Purkinje cell (primary cell): ENCODE results near the gene CRY2. TPM values are rescaled to one million over a fixed set of nuclear protein-coding genes. Genes with fewer than 3 reads are reported as not detected.

Experiments used
- polyA plus RNA-seq: library from polyadenylated mRNA; unstranded; fragments of >200 nt; fragmentation: Nextera tagmentation; gene quantifications from 2 replicates; pipeline ENCODE4 v1.2.1, GENCODE V29; 2014

The CRY2 gene
- 9.3 and 13.3 TPM in 2 replicates for polyA plus RNA-seq

DNA sequence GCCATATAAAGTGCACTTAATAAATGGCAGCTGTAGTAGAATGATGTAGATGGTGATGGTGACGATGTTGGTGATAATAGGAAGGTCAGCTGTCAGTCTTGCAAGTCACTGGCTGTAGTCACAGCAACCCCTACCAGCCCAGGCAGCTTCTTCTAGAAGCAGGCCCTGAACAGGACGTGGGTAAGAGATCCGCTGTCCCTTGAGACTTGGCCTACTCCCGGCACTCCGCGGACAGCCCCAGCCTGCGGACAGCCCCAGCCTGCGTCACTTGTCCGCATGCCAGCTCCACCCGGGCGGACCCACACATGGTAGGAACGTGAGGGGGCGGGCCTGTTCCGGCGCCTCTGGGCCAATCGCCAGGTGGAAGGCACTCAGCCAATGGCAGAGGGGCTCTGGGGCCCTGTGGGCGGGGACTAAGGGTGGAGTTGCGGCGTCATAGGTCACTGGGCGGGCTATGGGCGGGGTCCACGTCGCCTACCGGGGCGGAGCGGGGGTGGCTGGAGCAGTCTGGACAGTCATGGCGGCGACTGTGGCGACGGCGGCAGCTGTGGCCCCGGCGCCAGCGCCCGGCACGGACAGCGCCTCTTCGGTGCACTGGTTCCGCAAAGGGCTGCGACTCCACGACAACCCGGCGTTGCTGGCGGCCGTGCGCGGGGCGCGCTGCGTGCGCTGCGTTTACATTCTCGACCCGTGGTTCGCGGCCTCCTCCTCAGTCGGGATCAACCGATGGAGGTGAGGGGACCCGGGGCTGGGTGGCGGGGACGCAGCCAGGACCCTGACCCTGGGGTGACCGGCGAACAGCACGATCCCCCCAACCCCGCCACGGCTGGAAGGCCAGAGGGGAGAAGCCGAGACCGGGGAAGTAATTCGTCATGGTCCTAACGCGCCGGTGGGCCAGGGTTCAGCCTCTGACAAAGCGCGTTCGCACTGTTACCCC is at the start of gene CRY2:
Gene CRY2 (plus strand): TSS at position 502 of the 937 bp plus-strand sequence. CDS start 16 bp downstream, at position 518.

DNA sequence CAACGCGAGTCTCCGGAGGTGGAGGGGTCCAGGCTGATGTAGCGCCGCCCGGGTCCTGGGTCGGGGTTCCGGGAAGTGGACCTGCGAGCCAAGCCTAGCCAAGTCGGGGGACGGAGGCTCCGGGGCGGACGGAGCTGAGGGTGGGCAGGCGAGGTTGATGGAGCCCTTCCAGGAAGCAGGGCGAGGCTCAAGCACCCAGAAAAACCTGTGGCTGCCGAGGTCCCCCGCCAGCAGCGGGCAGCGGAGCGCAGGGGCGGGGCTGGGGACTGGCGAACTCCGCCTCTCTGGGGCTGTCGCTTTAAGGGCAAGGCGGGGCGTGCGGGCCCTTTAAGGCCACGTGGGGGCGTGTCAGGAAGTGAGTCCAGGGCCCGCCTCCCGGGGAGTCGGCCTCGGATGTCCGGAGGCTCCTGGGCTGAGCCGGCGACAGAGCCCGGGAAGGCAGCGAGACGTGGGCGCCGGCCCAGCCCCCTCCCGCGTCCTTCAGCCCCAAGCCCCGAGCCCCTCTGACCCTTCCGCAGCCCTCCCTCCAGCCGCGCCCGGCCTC is 42.4 kb upstream of the CRY2 start, which contains the start of gene SLC35C1:
Gene SLC35C1 (plus strand): TSS at position 389 of the 544 bp plus-strand sequence. CDS start 653 bp downstream, outside the sequence.

DNA sequence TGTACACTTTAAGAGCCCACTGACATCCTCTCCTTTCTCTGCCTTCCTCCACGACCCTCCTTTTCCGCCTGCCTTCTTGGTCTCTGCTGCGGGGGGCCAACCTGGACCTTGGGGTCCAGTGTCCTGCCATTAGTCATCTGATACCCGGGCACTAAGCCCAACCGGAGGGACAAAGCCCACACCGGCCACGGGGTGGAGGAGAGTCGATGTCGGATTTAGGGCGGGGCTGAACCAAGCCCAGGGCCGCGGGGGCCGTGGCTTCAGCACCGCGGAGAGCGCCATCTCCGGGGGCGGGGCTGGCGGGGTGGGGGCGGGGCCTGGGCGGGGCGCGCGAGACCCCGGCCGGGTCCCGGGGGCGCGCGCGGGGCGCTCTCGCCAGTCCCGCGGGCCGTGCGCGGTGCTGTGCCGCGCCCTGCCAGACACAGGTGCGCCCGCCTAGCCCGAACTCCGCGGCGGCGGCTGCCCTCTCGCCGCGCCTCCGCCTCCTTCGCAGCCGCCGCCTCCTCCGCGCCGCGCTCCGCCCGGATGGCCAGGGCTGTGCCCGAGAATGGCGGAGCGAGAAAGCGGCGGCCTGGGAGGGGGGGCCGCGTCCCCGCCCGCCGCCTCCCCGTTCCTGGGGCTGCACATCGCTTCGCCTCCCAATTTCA is 38.1 kb downstream of the CRY2 start, which contains the start of gene MAPK8IP1:
Gene MAPK8IP1 (plus strand): TSS at position 378 of the 647 bp plus-strand sequence. CDS start 170 bp downstream, at position 548.

DNA sequence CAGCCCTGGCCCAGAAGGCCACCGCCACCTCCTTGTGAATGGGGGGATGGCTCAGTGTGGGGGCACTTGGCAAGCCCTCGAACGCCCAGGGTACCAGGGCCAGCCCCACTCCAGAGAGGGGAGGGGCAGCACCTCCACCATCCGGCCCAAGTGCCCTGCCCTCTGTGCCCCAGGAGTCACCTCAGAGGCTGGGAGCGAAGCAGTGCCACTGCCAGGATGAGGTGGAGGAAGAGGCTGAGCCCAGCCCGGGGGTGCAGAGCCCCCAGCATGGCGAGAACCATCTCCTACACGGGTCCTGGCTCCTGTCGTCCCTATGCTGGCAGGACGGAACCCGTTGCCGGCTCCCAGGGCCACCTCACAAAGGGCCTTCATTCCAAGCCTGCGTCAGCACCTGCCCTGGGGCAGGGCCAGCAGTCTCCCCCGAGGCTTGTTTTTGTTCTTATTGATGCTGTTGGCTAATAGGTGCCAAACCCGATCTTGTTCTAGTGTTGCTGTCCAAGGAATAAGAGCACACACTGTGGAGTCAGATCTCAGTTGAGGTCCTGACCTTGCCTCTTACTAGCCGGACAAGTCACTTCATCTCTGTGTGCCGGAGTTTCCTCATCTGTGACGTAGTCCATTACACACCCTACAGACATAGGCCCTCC is 59.8 kb downstream of the CRY2 start, which contains the start of gene FREY1:
Gene FREY1 (minus strand): TSS at position 307 of the 647 bp plus-strand sequence. CDS start 26 bp downstream, at position 281.

DNA sequence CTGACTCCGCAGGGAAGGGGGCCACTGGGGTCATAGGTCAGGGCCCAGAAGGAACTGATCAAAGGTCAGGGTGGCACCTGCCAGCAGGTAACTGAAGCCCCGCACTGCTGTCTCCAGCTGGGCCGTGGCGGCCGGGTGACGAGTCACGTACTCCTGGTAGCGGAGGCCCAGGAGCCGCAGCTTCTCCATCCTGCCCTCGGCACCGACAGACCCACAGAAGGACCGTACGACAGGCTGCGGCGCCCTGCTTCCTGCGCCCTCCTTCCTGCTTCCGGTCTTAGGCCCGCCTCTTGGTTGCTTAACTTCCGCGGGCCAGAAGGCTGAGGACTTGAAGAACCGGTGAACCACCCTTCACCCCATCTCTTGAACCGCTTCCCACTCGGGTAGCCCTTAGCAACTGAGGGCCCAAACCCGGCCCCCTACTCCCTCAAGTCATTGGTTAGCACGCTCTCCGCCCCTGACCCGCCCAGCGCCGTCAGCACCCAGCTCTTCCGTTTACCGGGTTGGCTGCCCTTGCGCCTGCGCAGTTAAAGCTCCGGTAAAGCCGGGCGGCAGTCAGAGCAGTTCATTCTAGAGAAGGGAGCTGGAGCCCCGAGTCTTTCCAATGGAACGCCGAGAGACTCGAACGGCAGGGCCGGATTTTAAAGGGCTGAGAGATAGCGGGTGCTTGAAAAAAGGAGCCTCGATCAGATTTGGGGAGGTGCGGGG is 70.5 kb downstream of the CRY2 start, which contains the start of gene PEX16:
Gene PEX16 (minus strand): TSS at position 255 of the 708 bp plus-strand sequence. CDS start 66 bp downstream, at position 189.

DNA sequence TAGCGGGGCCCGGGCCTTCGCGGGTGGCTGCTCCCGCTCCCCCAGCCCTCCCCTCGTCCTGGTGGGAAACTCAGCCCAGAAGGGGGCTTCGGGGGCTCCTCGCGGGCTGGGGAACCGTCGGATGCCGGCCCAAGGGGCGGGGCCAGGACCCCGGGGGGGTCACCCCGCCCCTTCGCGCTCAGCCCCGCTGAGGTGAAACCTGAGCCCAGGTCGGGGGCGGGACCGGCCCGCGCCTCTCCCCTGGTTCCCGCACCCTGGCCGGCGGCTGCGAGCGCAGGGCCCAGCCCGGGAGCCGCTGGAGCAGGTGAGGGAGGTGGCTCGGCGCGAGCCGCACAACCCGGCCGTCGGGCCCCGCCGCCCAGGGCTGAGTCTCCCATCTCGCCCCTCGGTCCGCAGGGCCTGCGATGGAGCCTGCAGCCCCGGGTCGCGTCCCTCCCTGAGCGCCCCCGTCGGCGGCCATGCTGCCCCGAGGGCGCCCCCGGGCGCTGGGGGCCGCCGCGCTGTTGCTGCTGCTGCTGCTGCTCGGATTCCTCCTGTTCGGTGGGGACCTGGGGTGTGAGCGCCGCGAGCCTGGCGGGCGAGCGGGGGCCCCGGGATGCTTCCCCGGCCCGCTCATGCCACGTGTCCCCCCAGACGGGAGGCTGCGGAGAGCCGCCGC is 75.3 kb downstream of the CRY2 start, which contains the start of gene LARGE2:
Gene LARGE2 (plus strand): TSS at position 232 of the 658 bp plus-strand sequence. CDS start 227 bp downstream, at position 459.

Other genes with a start within 250 kb of the CRY2 start
- 3.8 and 9.0 TPM in 2 replicates for gene CHST1, start 181.9 kb upstream of the CRY2 start, polyA plus RNA-seq
- gene SLC35C1, start 42.3 kb upstream of the CRY2 start, polyA plus RNA-seq: 6.5 and 7.9 TPM in 2 replicates
- gene MAPK8IP1, start 38.2 kb downstream of the CRY2 start, polyA plus RNA-seq: 1.4 and 3.3 TPM in 2 replicates
- not detected in 2 replicates for gene FREY1, start 59.8 kb downstream of the CRY2 start, polyA plus RNA-seq
- gene PEX16, start 70.4 kb downstream of the CRY2 start, polyA plus RNA-seq: 0.70 and 2.4 TPM in 2 replicates
- not detected in 2 replicates for gene LARGE2, start 75.2 kb downstream of the CRY2 start, polyA plus RNA-seq